ENCODE measurements around the gene TIAM1. TPM values are rescaled to one million over a fixed set of nuclear protein-coding genes. Genes with fewer than 3 reads are reported as not detected.

Gene TIAM1
- polyA plus RNA-seq, 1 donor from 2014 or later: 0.54 TPM

DNA sequence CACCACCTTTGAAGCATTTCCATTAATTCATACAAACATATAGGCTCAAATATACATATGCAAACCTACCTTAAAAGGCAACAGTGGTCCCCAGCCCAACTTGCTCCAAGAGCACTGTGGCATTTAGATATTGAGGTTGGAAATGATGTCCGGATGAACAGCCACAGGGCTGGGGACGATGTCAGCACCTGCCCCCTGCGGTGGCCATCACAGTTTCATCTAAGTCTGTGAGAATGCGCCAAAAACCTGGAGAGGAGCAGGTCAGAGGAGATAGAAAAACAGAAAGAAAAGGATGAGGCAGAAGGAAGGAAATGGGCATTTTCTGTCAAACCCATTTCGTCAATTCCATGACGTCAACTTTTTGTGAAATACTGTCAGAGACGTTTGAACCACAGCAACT is 67.4 kb downstream of the TIAM1 start:
- H3K27me3 Mint-ChIP-seq: no peaks in the 10 kb centered on the region
- H3K4me3 Mint-ChIP-seq: no peak overlapping the region
- H3K27ac Mint-ChIP-seq: no peak overlapping the region
- peaks cover 1 to 11% (median 2%) of the 10 kb centered on the region in 3 donors for H3K9me3 Mint-ChIP-seq
- no peaks in the 10 kb centered on the region for H3K4me1 Mint-ChIP-seq
- peaks cover 3% of the 10 kb centered on the region for H3K36me3 Mint-ChIP-seq

DNA sequence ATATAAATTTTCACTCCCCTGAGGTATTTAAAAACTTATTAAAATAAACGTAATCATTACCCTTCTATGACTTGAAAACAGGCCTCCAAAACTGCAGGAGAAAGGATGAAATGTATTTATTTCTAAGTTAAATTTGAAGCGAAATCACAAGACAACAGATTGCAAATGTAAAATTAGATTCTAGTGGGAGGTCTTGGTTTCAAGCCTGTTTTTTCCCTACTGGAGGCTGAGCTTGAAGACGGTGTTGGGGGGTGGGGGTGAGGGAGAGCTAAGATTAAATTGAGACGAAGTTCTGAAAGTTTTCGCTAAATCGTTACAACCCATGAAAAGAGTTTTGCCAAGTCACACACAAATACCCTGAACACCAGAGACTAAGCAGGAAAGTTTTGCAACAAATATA is 68.2 kb downstream of the TIAM1 start:
- Mint-ChIP-seq H3K27ac (no peak overlapping the region), H3K27me3 (no peaks in the 10 kb centered on the region), H3K36me3 (peaks cover 3% of the 10 kb centered on the region), H3K4me1 (peaks cover 0 to under 1% (median 0%) of the 10 kb centered on the region in 3 donors), H3K4me3 (no peak overlapping the region), H3K9me3 (peaks cover 1 to 12% (median 2%) of the 10 kb centered on the region in 3 donors)

DNA sequence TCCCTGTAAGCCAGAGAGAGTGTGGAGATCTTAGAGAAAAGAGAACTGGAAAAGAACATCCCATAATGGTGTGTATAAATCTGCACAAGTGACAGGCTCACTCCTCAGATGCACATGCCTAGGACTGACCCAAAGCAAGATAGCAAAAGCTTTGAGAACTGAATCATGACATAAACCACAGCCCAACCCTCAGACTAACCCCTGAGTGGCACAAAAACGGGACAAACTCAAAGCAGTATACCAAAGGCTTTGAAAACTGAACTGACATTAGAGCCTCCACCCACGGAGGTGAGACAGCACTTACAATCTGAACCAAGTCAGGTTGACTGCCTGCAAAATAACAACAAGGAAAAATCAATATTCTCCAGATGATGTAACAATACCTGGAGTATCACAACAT is 70.8 kb downstream of the TIAM1 start:
- Mint-ChIP-seq H3K27ac (no peak overlapping the region), H3K36me3 (peaks cover 3% of the 10 kb centered on the region), H3K27me3 (no peaks in the 10 kb centered on the region), H3K9me3 (peaks cover 3 to 16% (median 5%) of the 10 kb centered on the region in 3 donors), H3K4me3 (no peak overlapping the region), H3K4me1 (peaks cover 0 to 3% (median 0%) of the 10 kb centered on the region in 3 donors)

DNA sequence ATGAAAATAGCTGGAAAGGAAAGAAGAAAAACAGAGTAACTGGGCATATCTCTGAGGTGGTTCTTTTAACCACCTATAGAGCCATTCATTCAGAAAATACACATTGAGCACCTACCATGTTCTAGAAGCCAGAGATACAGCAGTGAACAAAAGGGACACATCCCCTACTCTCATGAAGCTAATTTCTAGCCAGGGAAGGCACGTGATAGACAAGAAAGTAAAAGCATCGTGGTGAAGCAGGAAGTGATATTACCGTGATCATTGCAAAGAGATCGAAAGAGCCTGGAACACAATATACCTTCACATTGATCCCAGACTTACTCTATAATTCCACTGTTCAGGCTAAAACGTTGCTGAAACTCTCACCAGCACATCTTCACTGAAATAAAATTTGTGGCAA is 76.0 kb downstream of the TIAM1 start:
- H3K36me3 Mint-ChIP-seq: no peaks in the 10 kb centered on the region
- no peak overlapping the region for H3K27ac Mint-ChIP-seq
- peaks cover 0 to 8% (median 0%) of the 10 kb centered on the region in 3 donors for H3K4me1 Mint-ChIP-seq
- H3K4me3 Mint-ChIP-seq: peak overlapping the region in 2 of 4 donors; percentile 27 to 56
- H3K9me3 Mint-ChIP-seq: peaks cover 2 to 7% (median 5%) of the 10 kb centered on the region in 3 donors
- peaks cover 16% of the 10 kb centered on the region for H3K27me3 Mint-ChIP-seq

DNA sequence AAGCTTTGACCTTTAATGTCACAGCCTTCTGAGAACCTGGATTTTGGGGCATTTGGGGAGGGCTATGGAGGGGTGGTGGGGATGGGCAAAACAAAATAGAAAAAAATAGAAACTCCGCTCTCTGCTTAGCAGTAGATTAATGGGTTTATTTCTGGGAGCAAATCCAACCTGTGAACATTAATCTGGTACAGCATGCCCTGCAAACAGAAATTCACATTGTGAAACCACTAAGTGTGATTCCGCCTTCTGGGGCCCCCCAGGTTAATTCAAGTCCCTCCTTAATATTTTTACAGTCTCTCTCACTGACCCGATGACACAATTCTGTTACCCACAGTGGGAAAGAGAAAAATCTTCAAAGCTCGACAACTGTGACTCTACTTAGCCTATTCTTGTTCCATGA is 76.4 kb downstream of the TIAM1 start:
- no peak overlapping the region for H3K4me3 Mint-ChIP-seq
- no peak overlapping the region for H3K27ac Mint-ChIP-seq
- peaks cover 18% of the 10 kb centered on the region for H3K27me3 Mint-ChIP-seq
- H3K4me1 Mint-ChIP-seq: peaks cover 0 to 8% (median 0%) of the 10 kb centered on the region in 3 donors
- peaks cover 2 to 7% (median 4%) of the 10 kb centered on the region in 3 donors for H3K9me3 Mint-ChIP-seq
- H3K36me3 Mint-ChIP-seq: no peaks in the 10 kb centered on the region

DNA sequence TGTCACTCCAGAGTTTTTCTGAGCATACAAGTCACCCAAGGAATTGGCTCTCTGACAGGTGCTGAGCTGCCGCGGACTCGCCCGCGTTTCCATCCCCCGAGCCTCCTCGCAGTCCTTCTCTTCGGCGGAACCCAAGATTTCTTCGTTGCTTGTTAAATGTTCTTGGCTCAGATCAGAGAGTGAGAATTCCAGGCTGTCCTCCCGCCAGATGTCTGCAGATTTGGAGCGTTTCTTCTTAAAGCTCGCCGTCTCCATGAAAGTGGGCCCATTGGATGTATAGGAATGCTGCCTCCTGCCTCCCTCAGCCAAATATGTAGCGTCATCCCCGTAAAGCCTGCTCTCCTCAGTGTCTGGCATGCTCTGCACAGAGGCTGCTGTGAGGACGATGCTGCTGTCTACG is 77.8 kb downstream of the TIAM1 start:
- H3K27ac Mint-ChIP-seq: no peak overlapping the region
- no peaks in the 10 kb centered on the region for H3K36me3 Mint-ChIP-seq
- H3K4me1 Mint-ChIP-seq: peaks cover 0 to 8% (median 0%) of the 10 kb centered on the region in 3 donors
- peaks cover 18% of the 10 kb centered on the region for H3K27me3 Mint-ChIP-seq
- H3K4me3 Mint-ChIP-seq: peak overlapping the region in 1 of 4 donors; percentile 24
- H3K9me3 Mint-ChIP-seq: peaks cover 2 to 7% (median 4%) of the 10 kb centered on the region in 3 donors

DNA sequence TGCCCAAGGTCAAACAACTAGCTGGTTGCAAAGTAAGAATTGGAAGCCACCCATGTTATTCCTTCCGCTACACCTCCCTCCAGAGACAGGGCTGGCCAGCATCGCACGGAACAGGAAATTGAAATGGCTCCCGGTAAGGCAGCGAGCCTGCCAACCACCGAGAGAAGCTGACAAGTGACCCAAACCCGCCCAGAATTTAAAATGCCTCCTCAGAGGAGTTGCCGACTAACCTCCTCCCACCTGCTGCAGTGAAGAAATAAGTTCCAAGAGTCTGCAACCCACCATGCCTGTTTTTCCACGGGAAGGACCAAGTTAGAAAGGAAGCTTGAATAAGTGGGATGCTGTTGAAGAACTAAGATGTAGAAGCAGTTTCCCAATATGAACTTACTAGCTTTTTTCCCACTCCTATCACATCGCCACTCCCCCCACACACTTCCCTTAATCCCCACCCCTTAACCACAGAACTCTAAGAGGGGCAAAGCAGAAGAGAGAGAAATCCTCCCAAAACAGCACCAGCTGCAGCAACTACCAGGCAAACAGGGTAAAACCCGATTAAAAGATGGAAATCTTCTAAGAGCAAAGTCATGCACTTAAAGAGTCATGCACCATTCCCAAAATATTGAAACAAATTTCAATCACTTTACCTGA is 78.6 kb downstream of the TIAM1 start:
- no peak overlapping the region for H3K27ac Mint-ChIP-seq

DNA sequence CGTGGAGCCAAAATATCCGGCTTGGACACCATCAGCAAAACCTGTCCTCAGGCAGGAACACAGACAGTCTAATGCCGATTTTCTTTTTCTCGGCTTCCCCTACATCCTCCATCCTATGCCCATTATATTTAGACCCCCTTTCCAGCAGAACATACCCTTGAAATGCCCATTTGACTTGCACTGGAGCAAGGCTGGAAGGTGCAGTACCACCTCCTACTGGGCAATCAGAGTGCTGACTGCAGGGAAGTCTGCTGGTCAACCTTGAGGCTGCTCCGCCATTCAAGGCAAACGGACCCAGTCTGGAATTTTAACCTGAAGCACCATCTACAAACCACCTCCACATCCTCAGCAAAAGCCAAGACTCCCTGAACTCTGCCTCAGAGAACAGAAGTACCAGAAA is 79.5 kb downstream of the TIAM1 start:
- Mint-ChIP-seq H3K27ac (peak overlapping the region in 1 of 3 donors; percentile 80), H3K27me3 (peaks cover 18% of the 10 kb centered on the region), H3K4me3 (no peak overlapping the region), H3K36me3 (peaks cover under 1% of the 10 kb centered on the region), H3K4me1 (peaks cover 0 to 6% (median under 1%) of the 10 kb centered on the region in 3 donors), H3K9me3 (peaks cover 0 to 3% (median 0%) of the 10 kb centered on the region in 3 donors)

More for the DNA sequence above, 78.6 kb downstream of the TIAM1 start:
- peaks cover 0 to 6% (median 0%) of the 10 kb centered on the region in 3 donors for H3K4me1 Mint-ChIP-seq
- peaks cover 18% of the 10 kb centered on the region for H3K27me3 Mint-ChIP-seq
- H3K4me3 Mint-ChIP-seq: no peak overlapping the region
- peaks cover 0 to 7% (median 0%) of the 10 kb centered on the region in 3 donors for H3K9me3 Mint-ChIP-seq
- no peaks in the 10 kb centered on the region for H3K36me3 Mint-ChIP-seq

DNA sequence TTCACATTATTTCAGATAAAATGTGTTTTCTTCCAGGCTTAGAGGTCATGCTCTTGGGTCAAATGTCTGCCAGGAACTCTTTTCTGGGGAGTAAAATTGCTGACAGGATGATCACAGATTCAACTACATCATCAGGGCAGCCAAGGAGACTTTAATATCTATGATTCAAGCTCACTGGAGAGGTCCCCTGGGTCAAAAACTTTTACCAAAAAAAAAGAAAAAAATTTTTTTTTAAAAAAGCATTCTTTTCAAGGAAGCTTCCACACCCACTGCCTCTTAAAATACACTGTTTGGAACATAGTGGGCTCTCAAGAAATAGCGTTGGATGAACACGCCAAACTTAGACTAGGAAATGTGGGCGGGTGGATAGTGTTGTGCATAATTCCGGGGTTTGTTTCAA is 81.3 kb downstream of the TIAM1 start:
- no peak overlapping the region for H3K4me3 Mint-ChIP-seq
- H3K27ac Mint-ChIP-seq: no peak overlapping the region

DNA sequence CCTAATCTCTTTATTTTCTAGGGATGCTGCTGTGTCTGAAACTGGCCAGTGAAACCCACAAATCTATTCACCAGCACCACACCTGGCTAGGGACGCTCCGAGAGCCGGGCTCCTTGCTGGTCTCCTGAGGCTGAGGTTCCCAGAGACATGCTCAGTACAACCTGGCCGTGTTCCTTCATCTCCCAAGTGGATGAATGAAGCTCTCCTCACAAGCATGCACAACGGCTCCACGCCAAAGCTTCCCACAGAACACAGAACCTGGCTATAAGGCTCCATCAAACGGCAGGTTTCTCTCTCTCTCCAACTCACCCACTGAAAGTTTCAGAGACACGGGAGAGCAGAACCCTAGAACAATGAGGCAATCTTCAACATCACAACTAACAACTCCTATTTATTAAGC is 82.3 kb downstream of the TIAM1 start:
- peaks cover 14% of the 10 kb centered on the region for H3K27me3 Mint-ChIP-seq
- H3K36me3 Mint-ChIP-seq: peaks cover 1% of the 10 kb centered on the region
- H3K4me1 Mint-ChIP-seq: peaks cover 0 to 3% (median 1%) of the 10 kb centered on the region in 3 donors
- no peak overlapping the region for H3K27ac Mint-ChIP-seq
- H3K9me3 Mint-ChIP-seq: no peaks in the 10 kb centered on the region
- no peak overlapping the region for H3K4me3 Mint-ChIP-seq

More for the DNA sequence above, 81.3 kb downstream of the TIAM1 start:
- peaks cover 16% of the 10 kb centered on the region for H3K27me3 Mint-ChIP-seq
- peaks cover 1% of the 10 kb centered on the region for H3K36me3 Mint-ChIP-seq
- no peaks in the 10 kb centered on the region for H3K9me3 Mint-ChIP-seq
- peaks cover 0 to 3% (median 1%) of the 10 kb centered on the region in 3 donors for H3K4me1 Mint-ChIP-seq

DNA sequence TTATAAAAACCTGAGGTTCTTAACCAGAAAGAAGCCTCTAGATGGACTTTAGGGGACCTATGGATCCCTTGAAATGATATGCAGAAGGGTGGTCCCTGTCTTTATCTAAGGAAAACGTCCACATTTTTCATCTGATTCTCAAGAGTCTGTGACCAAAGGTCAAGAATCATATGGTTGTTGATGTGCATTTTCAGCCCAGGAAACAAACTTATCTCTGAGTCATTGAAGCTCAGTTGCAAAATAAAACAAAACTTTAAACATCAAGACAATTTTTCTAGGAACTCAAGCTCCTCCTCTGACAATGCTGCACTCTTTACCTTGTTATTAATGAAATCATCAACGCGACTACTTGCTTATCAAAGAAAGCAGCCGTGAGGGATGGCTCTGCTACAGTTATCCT is 83.3 kb downstream of the TIAM1 start:
- H3K27me3 Mint-ChIP-seq: peaks cover 9% of the 10 kb centered on the region
- H3K36me3 Mint-ChIP-seq: peaks cover 1% of the 10 kb centered on the region
- peaks cover 0 to 3% (median 1%) of the 10 kb centered on the region in 3 donors for H3K4me1 Mint-ChIP-seq
- H3K4me3 Mint-ChIP-seq: no peak overlapping the region
- H3K27ac Mint-ChIP-seq: no peak overlapping the region
- no peaks in the 10 kb centered on the region for H3K9me3 Mint-ChIP-seq

DNA sequence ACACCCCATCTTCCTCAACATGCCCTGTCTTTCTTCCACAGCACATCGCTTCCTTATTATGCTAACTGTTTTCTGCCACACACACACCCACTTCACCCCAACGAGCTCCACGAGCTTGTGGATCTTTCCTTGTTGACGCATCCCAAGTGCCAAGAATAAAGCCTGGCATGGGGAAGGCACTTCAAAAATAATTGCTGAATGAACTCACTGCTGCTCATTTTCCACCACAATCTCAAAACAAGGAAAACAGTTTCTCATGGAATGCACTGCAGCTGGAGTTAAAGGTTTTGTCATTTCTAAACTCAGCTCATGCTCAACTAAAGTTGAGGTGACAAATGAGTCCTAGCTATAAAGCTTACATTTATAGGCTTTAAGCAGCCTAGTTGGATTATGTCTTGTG is 86.0 kb downstream of the TIAM1 start:
- Mint-ChIP-seq H3K36me3 (peaks cover 1% of the 10 kb centered on the region), H3K4me3 (no peak overlapping the region), H3K4me1 (peaks cover 0 to 1% (median 0%) of the 10 kb centered on the region in 3 donors), H3K9me3 (no peaks in the 10 kb centered on the region), H3K27ac (no peak overlapping the region), H3K27me3 (peaks cover 4% of the 10 kb centered on the region)

DNA sequence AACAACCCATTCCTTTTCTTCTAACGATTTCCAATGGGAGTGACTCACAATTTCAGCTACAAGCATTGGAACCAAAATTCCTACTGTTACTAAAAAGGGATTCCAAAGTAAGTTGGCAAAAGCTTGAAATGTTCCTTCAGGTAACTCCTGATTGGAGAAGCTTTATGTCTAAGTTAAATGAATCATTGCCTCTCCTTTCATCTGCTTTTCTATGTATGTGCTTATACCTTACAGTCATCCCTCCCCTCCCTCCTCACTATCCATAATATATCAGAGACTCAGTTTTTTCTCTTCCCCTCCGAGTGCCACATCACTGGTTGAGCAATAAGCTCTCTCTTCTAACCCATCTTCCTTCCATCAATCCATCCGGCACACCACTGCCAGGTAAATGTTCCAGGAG is 86.8 kb downstream of the TIAM1 start:
- no peak overlapping the region for H3K4me3 Mint-ChIP-seq

DNA sequence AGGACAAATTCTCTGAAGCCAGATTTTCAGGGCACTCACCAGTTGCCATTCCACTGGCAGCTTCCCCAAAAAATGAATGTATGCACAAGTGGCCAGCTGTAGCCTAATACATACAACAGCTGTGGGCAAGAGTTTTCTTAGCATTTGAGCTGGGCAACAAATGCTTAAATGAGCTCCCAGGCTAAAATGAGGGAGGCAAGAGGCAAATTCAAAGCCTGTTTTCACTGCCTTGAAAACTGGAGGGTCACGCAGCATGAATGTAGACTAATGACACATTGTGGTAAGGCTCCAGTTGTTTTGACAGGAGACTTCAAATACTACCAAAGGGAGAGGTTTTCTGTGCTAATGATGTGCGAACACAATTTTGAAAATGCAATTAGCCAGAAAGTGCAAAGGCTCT is 88.2 kb downstream of the TIAM1 start:
- Mint-ChIP-seq H3K36me3 (peaks cover 1% of the 10 kb centered on the region), H3K4me1 (peaks cover 0 to 1% (median 0%) of the 10 kb centered on the region in 3 donors), H3K4me3 (no peak overlapping the region), H3K9me3 (no peaks in the 10 kb centered on the region), H3K27me3 (peaks cover 3% of the 10 kb centered on the region), H3K27ac (no peak overlapping the region)

More for the DNA sequence above, 86.8 kb downstream of the TIAM1 start:
- Mint-ChIP-seq H3K36me3 (peaks cover 1% of the 10 kb centered on the region), H3K4me1 (peaks cover 0 to 1% (median 0%) of the 10 kb centered on the region in 3 donors), H3K27ac (no peak overlapping the region), H3K9me3 (no peaks in the 10 kb centered on the region), H3K27me3 (peaks cover 3% of the 10 kb centered on the region)

DNA sequence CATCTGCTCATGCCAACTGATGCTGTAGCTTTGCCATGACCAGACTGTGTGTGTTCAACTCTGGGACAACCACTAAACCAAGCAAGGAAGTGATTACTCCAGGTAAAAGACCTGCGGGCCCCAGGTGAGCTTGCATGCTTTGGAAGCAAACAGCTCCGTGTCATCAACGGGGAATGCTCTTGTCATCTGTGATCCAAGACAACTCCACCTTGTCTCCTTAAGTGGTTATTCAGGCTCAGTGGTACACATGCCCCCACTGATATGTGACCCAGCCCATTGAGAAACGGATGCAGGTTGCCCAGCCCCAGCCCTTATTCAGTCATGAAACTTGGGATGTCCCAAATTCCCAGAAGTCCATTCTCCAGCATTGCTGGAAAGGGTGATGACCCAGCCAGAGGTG is 89.0 kb downstream of the TIAM1 start:
- Mint-ChIP-seq H3K4me3 (no peak overlapping the region), H3K27ac (no peak overlapping the region)

DNA sequence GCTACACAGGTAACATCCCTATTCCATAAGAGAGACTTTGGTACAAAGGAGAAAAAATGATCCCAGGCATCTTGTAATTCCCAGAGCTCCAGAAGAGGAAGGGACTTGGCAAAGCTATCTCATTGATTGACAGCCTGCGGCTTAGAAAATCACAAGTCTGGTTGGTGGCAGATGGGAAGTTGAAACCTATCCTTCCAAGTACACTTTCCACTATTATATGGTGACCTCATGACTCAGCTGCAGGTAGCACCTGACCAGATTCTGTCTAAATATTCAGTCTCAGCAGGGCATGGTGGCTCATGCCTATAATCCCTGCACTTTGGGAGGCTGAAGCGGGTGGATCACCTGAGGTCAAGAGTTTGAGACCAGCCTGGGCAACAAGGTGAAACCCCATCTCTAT is 89.9 kb downstream of the TIAM1 start:
- no peaks in the 10 kb centered on the region for H3K9me3 Mint-ChIP-seq
- no peak overlapping the region for H3K4me3 Mint-ChIP-seq
- no peak overlapping the region for H3K27ac Mint-ChIP-seq
- no peaks in the 10 kb centered on the region for H3K36me3 Mint-ChIP-seq
- H3K4me1 Mint-ChIP-seq: no peaks in the 10 kb centered on the region
- peaks cover 2% of the 10 kb centered on the region for H3K27me3 Mint-ChIP-seq

More for the DNA sequence above, 89.0 kb downstream of the TIAM1 start:
- H3K36me3 Mint-ChIP-seq: peaks cover 1% of the 10 kb centered on the region
- H3K4me1 Mint-ChIP-seq: peaks cover 0 to 1% (median 0%) of the 10 kb centered on the region in 3 donors
- peaks cover 3% of the 10 kb centered on the region for H3K27me3 Mint-ChIP-seq
- no peaks in the 10 kb centered on the region for H3K9me3 Mint-ChIP-seq

All from IgD-negative memory B cell (primary cell).